HG03558 (cell line): ENCODE results near the gene PIP5KL1.

Experiments used
- ATAC-seq: cut with Tn5 transposase; IDR thresholded peaks from one replicate; pipeline ENCODE4 v1.9.1; 2021; ENCODE audit warnings: moderate number of reproducible peaks; ENCODE audit not compliant: unreplicated experiment; ENCODE audit errors: extremely low read depth

The PIP5KL1 gene

GRCh38 chr9:127968700-127969383, 38.3 kb upstream of the PIP5KL1 start:
- ATAC-seq = no peak

- no peak for ATAC-seq
These were observed 37.5 kb upstream of the PIP5KL1 start for GRCh38 chr9:127968042-127968441.

GRCh38 chr9:127967151-127967809, 36.7 kb upstream of the PIP5KL1 start:
- no peak for ATAC-seq

- ATAC-seq = no peak
These were observed 36.0 kb upstream of the PIP5KL1 start for GRCh38 chr9:127966416-127967150.

GRCh38 chr9:127965953-127966352, 35.4 kb upstream of the PIP5KL1 start:
- ATAC-seq = no peak

- ATAC-seq = no peak
These were observed 32.9 kb upstream of the PIP5KL1 start for GRCh38 chr9:127963359-127964064.

GRCh38 chr9:127963041-127963358, 32.4 kb upstream of the PIP5KL1 start:
- ATAC-seq = no peak

- no peak for ATAC-seq
These were observed 31.7 kb upstream of the PIP5KL1 start for GRCh38 chr9:127962278-127962677.

GRCh38 chr9:127961613-127962155, 31.1 kb upstream of the PIP5KL1 start:
- ATAC-seq = no peak

GRCh38 chr9:127961155-127961490, 30.5 kb upstream of the PIP5KL1 start:
- no peak for ATAC-seq

- ATAC-seq = no peak
These were observed 30.0 kb upstream of the PIP5KL1 start for GRCh38 chr9:127960410-127961154.

- no peak for ATAC-seq
These were observed 29.3 kb upstream of the PIP5KL1 start for GRCh38 chr9:127959841-127960409.

GRCh38 chr9:127959398-127959797, 28.8 kb upstream of the PIP5KL1 start:
- ATAC-seq = no peak

GRCh38 chr9:127958728-127959127, 28.2 kb upstream of the PIP5KL1 start:
- ATAC-seq = no peak

- no peak for ATAC-seq
These were observed 24.9 kb upstream of the PIP5KL1 start for GRCh38 chr9:127955294-127956015.

GRCh38 chr9:127954831-127955293, 24.3 kb upstream of the PIP5KL1 start:
- no peak for ATAC-seq

GRCh38 chr9:127953768-127954505, 23.4 kb upstream of the PIP5KL1 start:
- no peak for ATAC-seq

- ATAC-seq = no peak
These were observed 22.6 kb upstream of the PIP5KL1 start for GRCh38 chr9:127953154-127953553.
